Measurements from ENCODE around the gene LEFTY2. TPM values are rescaled to one million over a fixed set of nuclear protein-coding genes. Genes with fewer than 3 reads are reported as not detected.
A peak's percentile ranks its signal among the peaks of the same experiment; 100 is the strongest.
"Not testable (repeated sequence)": the region's sequence is repeated elsewhere in the genome, so short reads cannot be mapped to it uniquely, and the experiment has no call there.

The LEFTY2 gene
- polyA plus RNA-seq, 2 of the 4 experiments (the other 2 are of a cell fraction), result not detected

GRCh38 chr1:225933072-225933471 is 7.9 kb downstream of the LEFTY2 start:
- Histone ChIP-seq H3K4me3 (no peak overlapping the region), H3K9me3 (no peaks in the 10 kb centered on the region), H3K4me2 (no peak overlapping the region), H3K4me1 (0 out of 3 replicates have a peak, but pooled peaks cover 3% of the 10 kb centered on the region), H3K27ac (no peak overlapping the region)
- ChIA-PET POLR2A (interaction anchor here (1.2 kb wide), 1 partner anchor 9 kb away, joined by 5 read pairs; the partner anchor contains the start of gene PYCR2), CTCF (interaction anchor here (1.0 to 2.1 kb wide), 2 partner anchors 22 to 43 kb away, joined by 3 to 8 read pairs; no protein-coding TSS in a partner anchor)
- no peak for FAIRE-seq
- no peak for TF ChIP-seq HES2 (IDR thresholded peaks at IDR 0.05)
- no peak for TF ChIP-seq FOSL2 (IDR thresholded peaks at IDR 0.05)
- TF ChIP-seq FOSL2 (CRISPR knock-in tag; IDR thresholded peaks at IDR 0.05), result peak; percentile 58
- peak in 1 of 2 experiments; percentile 82; a peak in 2 of 6 replicates for ATAC-seq
- WGBS (ENCODE audit: missing lambda C conversion rate), result 46% methylated on average over 2 of the region's 2 CpGs
- DNase-seq (ENCODE audit: low read depth in 1 of 2, low spot score in 1 of 2), result peak in 1 of 2 experiments; percentile 30

- no peak overlapping the region for H3K4me2 ChIP-seq
- TF ChIP-seq SMC3 (IDR thresholded peaks at IDR 0.05), result no peak
- no peak for TF ChIP-seq USF2 (IDR thresholded peaks at IDR 0.05)
- TF ChIP-seq CHD2 (IDR thresholded peaks at IDR 0.05; ENCODE audit: low read length, partially characterized antibody), result no peak
- DNase-seq (ENCODE audit: low read depth in 1 of 2, low spot score in 1 of 2) (no peak), ATAC-seq (no peak), FAIRE-seq (no peak)
- WGBS (ENCODE audit: missing lambda C conversion rate), result 69% methylated on average over 5 of the region's 5 CpGs
- ChIA-PET POLR2A (interaction anchor here (0.9 kb wide), 1 partner anchor 7 kb away, joined by 3 read pairs; the partner anchor contains the start of gene PYCR2), CTCF (interaction anchor here (0.9 to 1.8 kb wide), 6 partner anchors 20 to 477 kb away, joined by 3 to 9 read pairs (median 3); no protein-coding TSS in a partner anchor)
- H3K4me1 ChIP-seq, result 0 out of 3 replicates have a peak, but pooled peaks cover 3% of the 10 kb centered on the region
- H3K9me3 ChIP-seq, result no peaks in the 10 kb centered on the region
- no peak overlapping the region for H3K4me3 ChIP-seq
- no peak overlapping the region for H3K27ac ChIP-seq
These were observed 9.5 kb downstream of the LEFTY2 start for GRCh38 chr1:225931270-225932136.

GRCh38 chr1:225930566-225930965 is 10.5 kb downstream of the LEFTY2 start:
- ATAC-seq (no peak), FAIRE-seq (no peak), DNase-seq (ENCODE audit: low read depth in 1 of 2, low spot score in 1 of 2) (no peak)
- no peaks in the 10 kb centered on the region for H3K9me3 ChIP-seq
- POLR2A ChIA-PET, result no interaction called here
- 0 out of 3 replicates have a peak, but pooled peaks cover 3% of the 10 kb centered on the region for H3K4me1 ChIP-seq
- H3K27ac ChIP-seq, result no peak overlapping the region
- H3K4me3 ChIP-seq, result no peak overlapping the region
- H3K4me2 ChIP-seq, result no peak overlapping the region
- CTCF ChIA-PET, result interaction anchor here (1.8 kb wide), 1 partner anchor 19 kb away, joined by 9 read pairs; no protein-coding TSS in a partner anchor
- TF ChIP-seq ELK1 (IDR thresholded peaks at IDR 0.05; ENCODE audit: low read depth, low read length), result no peak
- TF ChIP-seq RCOR1 (IDR thresholded peaks at IDR 0.05; ENCODE audit: low read depth, low read length), result no peak
- TF ChIP-seq KDM5A (IDR thresholded peaks at IDR 0.05), result no peak
- TF ChIP-seq GATA3 (IDR thresholded peaks at IDR 0.05; ENCODE audit: borderline replicate concordance), result no peak
- no peak for TF ChIP-seq JUN (IDR thresholded peaks at IDR 0.05)
- no peak for TF ChIP-seq RAD21 (conservative IDR thresholded peaks at IDR 0.05 in 1 of 2, IDR thresholded peaks at IDR 0.05 in 1 of 2)
- TF ChIP-seq FOSL2 (IDR thresholded peaks at IDR 0.05), result no peak
- no peak for TF ChIP-seq FOSL2 (CRISPR knock-in tag; IDR thresholded peaks at IDR 0.05)
- no peak for TF ChIP-seq RARB (CRISPR knock-in tag; IDR thresholded peaks at IDR 0.05)
- no peak for TF ChIP-seq EHMT2 (IDR thresholded peaks at IDR 0.05; ENCODE audit: low read depth)
- TF ChIP-seq SREBF2 (IDR thresholded peaks at IDR 0.05), result no peak
- TF ChIP-seq ZFP36 (IDR thresholded peaks at IDR 0.05; ENCODE audit: borderline replicate concordance, partially characterized antibody), result no peak
- no peak for TF ChIP-seq POLR2AphosphoS2 (conservative IDR thresholded peaks at IDR 0.05; ENCODE audit: low read length)
- no peak for TF ChIP-seq HOXB13 (CRISPR knock-in tag; IDR thresholded peaks at IDR 0.05; ENCODE audit: low read depth)
- TF ChIP-seq USF2 (IDR thresholded peaks at IDR 0.05), result no peak
- no peak for TF ChIP-seq CHD2 (IDR thresholded peaks at IDR 0.05; ENCODE audit: low read length, partially characterized antibody)
- TF ChIP-seq E2F6 (IDR thresholded peaks at IDR 0.05; ENCODE audit: borderline replicate concordance, low read depth), result no peak
- no peak for TF ChIP-seq MAX (IDR thresholded peaks at IDR 0.05)
- no peak for TF ChIP-seq HMGXB4 (CRISPR knock-in tag; IDR thresholded peaks at IDR 0.05; ENCODE audit: borderline replicate concordance)
- no peak for TF ChIP-seq CBX8 (IDR thresholded peaks at IDR 0.05)
- no peak for TF ChIP-seq MYC (IDR thresholded peaks at IDR 0.05; ENCODE audit: borderline replicate concordance, low read length)
- 78% methylated on average over 2 of the region's 2 CpGs for WGBS (ENCODE audit: missing lambda C conversion rate)

- H3K4me2 ChIP-seq; H3K4me1 ChIP-seq; H3K4me3 ChIP-seq; DNase-seq (ENCODE audit: low read depth in 1 of 2, low spot score in 1 of 2); H3K9me3 ChIP-seq; FAIRE-seq; H3K27ac ChIP-seq; ATAC-seq; POLR2A ChIA-PET: not testable (repeated sequence)
- CTCF ChIA-PET, result interaction anchor here (0.6 to 1.6 kb wide), 2 partner anchors 64 to 455 kb away, joined by 3 to 5 read pairs; no protein-coding TSS in a partner anchor
- 89% methylated on average over 3 of the region's 3 CpGs for WGBS (ENCODE audit: missing lambda C conversion rate)
These were observed 11.6 kb downstream of the LEFTY2 start for GRCh38 chr1:225929462-225929861.

Measured in A549 (cell line).